Thyroid gland (tissue), 4 donors: ENCODE results near the gene OR52B6. TPM values are rescaled to one million over a fixed set of nuclear protein-coding genes. Genes with fewer than 3 reads are reported as not detected.

Experiments
- DNase-seq, 2 donors: peaks; one replicate each; pipeline ENCODE4 v3.0.0-alpha.2; 2019
- H3K27ac ChIP-seq, 3 donors: fragments of 200-600 bp; sonication (generic); 1 replicate in 2 of 3; 2 replicates in 1 of 3; pipeline ENCODE4 v1.5.1; 2016 to 2019; ENCODE audit warnings: mild to moderate bottlenecking in 1 of 3, moderate library complexity in 1 of 3
- H3K27me3 ChIP-seq: fragments of 200-600 bp; sonication (generic); one replicate; pipeline ENCODE4 v1.5.1; 2019
- H3K36me3 ChIP-seq, 2 donors: fragments of 200-600 bp; sonication (generic); one replicate each; pipeline ENCODE4 v1.5.1; 2016 to 2019
- H3K4me1 ChIP-seq, 2 donors: fragments of 200-600 bp; sonication (generic); one replicate each; pipeline ENCODE4 v1.5.1; 2017 to 2019
- H3K4me3 ChIP-seq, 3 donors: fragments of 200-600 bp; sonication (generic); replicated peaks in 1 of 3; 1 replicate in 2 of 3; 2 replicates in 1 of 3; pipeline ENCODE4 v1.5.1; 2016; ENCODE audit warnings: mild to moderate bottlenecking in 1 of 3
- H3K9me3 ChIP-seq: fragments of 200-600 bp; sonication (generic); one replicate; pipeline ENCODE4 v1.5.1; 2017
- POLR2A ChIP-seq, 2 donors: fragments of 450-650 bp; IDR thresholded peaks; one replicate each; pipeline ENCODE4 v1.6.1; 2017; ENCODE audit warnings: antibody characterized with exemption in 2 of 2, mild to moderate bottlenecking in 2 of 2, moderate library complexity in 1 of 2
- WGBS, 2 donors: methylation state at CpG; one replicate each; pipeline ENCODE4 v1.1.5; 2017; 5-methylcytosine and 5-hydroxymethylcytosine counted together
- intact Hi-C: fragments of 100-400 bp; cut with DNase I; formaldehyde crosslinking; loops from one replicate; pipeline ENCODE4 v1.15.1; 2023
- total RNA-seq, 4 donors: library from RNA; depleted of rRNA; stranded (reverse); fragments of >200 nt; gene quantifications; one replicate each; pipeline ENCODE4 v1.2.3, GENCODE V29; 2016
- TF ChIP-seq, protein P1 (sequence below), 6 experiments: fragments of 200-600 bp in 3 of 6; fragments of 450-650 bp in 3 of 6; sonication (generic) in 3 of 6; IDR thresholded peaks; one replicate each; pipeline ENCODE4 v1.5.1; 2016 to 2019; ENCODE audit warnings: antibody characterized with exemption in 6 of 6, mild to moderate bottlenecking in 2 of 6, inconsistent platforms in 1 of 6, moderate library complexity in 1 of 6

OR52B6 gene
- total RNA-seq, 4 donors from 2014 or later = not detected

DNA sequence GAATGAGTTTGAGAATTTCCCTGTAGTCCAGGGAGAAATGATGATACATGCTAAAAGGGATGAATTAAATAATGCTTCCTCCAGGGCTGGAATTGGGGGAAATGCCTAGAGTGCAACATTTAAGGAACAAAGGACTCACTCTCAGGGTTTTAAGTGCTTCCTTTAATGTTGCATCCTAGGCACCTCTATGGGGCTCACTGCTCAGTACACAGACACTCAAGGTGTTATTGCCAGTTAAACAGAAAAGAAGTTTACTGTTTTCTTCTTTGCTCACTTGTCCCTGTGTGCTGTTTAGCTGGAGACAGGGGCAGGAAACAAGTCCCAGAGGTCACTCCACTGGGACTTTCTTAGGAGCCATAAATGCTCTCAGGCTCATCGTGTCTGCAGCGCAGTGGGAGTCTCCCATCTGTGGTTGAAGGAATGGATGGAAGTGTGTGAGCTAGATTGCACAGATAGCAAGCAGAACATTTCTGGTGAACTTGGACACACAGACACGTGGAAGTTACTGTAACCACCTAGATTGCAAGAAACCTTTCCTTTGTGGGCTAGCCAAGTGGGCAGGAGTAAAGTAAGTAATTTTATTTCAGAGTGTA lies 24.0 kb upstream of the OR52B6 start:
- TF ChIP-seq, protein P1, sequence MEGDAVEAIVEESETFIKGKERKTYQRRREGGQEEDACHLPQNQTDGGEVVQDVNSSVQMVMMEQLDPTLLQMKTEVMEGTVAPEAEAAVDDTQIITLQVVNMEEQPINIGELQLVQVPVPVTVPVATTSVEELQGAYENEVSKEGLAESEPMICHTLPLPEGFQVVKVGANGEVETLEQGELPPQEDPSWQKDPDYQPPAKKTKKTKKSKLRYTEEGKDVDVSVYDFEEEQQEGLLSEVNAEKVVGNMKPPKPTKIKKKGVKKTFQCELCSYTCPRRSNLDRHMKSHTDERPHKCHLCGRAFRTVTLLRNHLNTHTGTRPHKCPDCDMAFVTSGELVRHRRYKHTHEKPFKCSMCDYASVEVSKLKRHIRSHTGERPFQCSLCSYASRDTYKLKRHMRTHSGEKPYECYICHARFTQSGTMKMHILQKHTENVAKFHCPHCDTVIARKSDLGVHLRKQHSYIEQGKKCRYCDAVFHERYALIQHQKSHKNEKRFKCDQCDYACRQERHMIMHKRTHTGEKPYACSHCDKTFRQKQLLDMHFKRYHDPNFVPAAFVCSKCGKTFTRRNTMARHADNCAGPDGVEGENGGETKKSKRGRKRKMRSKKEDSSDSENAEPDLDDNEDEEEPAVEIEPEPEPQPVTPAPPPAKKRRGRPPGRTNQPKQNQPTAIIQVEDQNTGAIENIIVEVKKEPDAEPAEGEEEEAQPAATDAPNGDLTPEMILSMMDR (IDR thresholded peaks at IDR 0.05) = no peak
- no peak for TF ChIP-seq POLR2A (IDR thresholded peaks at IDR 0.05)

DNA sequence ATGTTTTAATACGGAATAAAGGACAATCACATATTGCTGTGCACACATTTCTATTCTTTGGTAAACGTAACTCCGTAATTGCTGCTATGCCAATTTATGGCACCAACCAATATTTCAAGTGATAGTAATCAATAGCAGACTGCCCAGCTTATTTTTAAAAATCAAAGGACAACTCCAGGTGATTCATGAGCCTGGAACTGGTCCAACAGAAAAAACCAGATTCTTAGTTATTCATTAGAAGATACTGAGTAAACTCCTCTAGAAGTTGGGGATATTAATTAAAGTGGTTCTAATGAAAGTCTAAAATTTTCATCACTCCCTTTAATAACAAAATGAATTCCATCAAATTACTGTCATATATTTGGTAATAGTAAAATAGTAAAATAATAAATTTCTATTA lies 22.9 kb upstream of the OR52B6 start:
- intact Hi-C loops = no loop called here
- no peaks in the 10 kb centered on the region for H3K36me3 ChIP-seq
- no peak for TF ChIP-seq POLR2A (IDR thresholded peaks at IDR 0.05)
- TF ChIP-seq, protein P1 (IDR thresholded peaks at IDR 0.05) = no peak
- H3K4me1 ChIP-seq = peaks cover 0 to 4% of the 10 kb centered on the region in 2 donors
- no peaks in the 10 kb centered on the region for H3K9me3 ChIP-seq
- H3K4me3 ChIP-seq = no peak overlapping the region
- WGBS, 2 donors = 94 to 95% methylated on average over 3 of the region's 3 CpGs
- no peak for DNase-seq
- H3K27ac ChIP-seq = no peak overlapping the region
- H3K27me3 ChIP-seq = no peaks in the 10 kb centered on the region

More for the DNA sequence above, 24.0 kb upstream of the OR52B6 start:
- Histone ChIP-seq H3K4me3 (no peak overlapping the region), H3K36me3 (no peaks in the 10 kb centered on the region), H3K27me3 (no peaks in the 10 kb centered on the region), H3K4me1 (peaks cover 0 to 4% of the 10 kb centered on the region in 2 donors), H3K9me3 (no peaks in the 10 kb centered on the region), H3K27ac (no peak overlapping the region)
- 62 to 79% methylated on average over 3 of the region's 3 CpGs for WGBS, 2 donors
- intact Hi-C loops = no loop called here
- DNase-seq = no peak

DNA sequence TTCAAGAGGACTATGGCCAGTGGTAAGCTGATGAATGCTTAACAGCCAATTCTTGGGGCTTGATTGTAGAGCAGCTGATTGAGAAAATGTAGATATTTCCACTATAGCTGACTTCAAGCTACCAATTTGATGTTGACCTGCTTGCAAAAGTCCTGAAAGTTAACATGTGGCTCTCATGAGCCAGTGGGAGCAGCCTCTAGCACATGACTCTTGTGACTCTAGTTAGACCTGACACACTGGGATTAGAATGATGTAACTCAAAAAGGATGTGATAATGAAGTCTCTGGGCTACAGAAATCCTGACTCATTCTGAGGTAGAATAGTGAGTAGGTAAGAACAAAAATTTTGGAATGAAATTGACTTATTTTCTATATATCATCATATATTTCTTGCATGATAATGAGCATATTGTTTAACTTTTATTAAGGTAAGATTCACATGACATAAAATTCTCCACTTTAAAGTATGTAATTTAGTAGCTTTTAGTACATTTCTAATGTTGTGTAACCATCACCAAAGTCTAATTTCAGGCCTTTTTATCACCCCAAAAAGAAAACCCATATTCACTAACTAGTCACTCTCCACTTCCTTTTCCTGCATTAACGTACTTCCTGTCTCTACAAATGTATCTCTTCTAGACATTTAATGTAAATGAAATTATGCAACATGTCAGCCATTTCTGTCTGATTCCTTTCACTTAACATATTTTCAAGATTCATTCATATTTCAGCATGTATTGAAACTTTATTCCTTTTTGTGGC lies 16.2 kb upstream of the OR52B6 start:
- Histone ChIP-seq H3K9me3 (no peaks in the 10 kb centered on the region), H3K36me3 (no peaks in the 10 kb centered on the region), H3K4me3 (no peak overlapping the region), H3K4me1 (no peaks in the 10 kb centered on the region), H3K27me3 (no peaks in the 10 kb centered on the region), H3K27ac (no peak overlapping the region)
- TF ChIP-seq, protein P1 (IDR thresholded peaks at IDR 0.05) = no peak
- no peak for DNase-seq
- intact Hi-C loops = no loop called here
- WGBS, 2 donors = 79 to 80% methylated on average over 1 of the region's 1 CpG

DNA sequence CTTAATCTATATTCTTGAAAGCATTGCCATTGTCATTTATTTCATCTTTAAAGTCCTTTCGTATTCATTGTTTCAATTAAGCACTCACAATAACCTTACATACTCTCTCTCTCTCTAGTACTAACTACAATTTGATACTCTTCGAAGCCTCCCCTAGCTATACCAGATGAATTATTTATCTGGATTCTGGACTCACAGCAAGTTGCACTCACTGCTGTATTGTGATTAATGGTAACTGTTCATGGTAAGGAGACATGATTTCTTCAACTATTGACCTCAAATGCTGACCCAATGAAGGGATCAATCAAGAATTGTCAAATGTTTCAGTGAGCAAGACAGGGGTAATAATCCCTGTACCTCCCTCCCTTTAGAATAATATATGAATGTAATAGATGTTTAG lies 6.0 kb upstream of the OR52B6 start:
- Histone ChIP-seq H3K4me1 (no peaks in the 10 kb centered on the region), H3K9me3 (no peaks in the 10 kb centered on the region), H3K27ac (no peak overlapping the region), H3K4me3 (no peak overlapping the region), H3K27me3 (no peaks in the 10 kb centered on the region), H3K36me3 (no peaks in the 10 kb centered on the region)
- no peak for DNase-seq
- intact Hi-C loops = no loop called here
- WGBS, 2 donors = 91 to 92% methylated on average over 2 of the region's 2 CpGs
- TF ChIP-seq POLR2A (IDR thresholded peaks at IDR 0.05) = no peak
- TF ChIP-seq, protein P1 (IDR thresholded peaks at IDR 0.05) = no peak

DNA sequence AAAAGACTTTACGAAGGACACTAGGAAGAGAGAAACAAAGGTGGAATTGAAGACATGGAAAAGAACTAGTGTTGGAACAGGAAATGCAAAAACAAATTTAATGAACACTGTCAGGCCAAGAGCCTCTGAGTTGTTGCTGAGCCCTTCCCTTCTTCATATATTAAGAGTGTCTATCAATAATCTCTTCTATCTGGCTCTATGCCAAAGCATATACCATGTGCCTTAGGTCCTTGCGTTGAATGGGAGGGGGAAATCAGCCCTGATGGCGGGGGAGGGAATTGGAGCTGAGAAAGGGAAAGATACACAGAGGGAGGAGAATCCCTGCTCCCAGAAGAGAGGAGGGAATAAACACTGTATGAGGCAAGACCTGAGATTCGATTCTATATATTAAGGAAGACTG lies 5.5 kb upstream of the OR52B6 start:
- Histone ChIP-seq H3K27ac (no peak overlapping the region), H3K4me3 (no peak overlapping the region), H3K36me3 (no peaks in the 10 kb centered on the region), H3K9me3 (no peaks in the 10 kb centered on the region), H3K27me3 (no peaks in the 10 kb centered on the region), H3K4me1 (no peaks in the 10 kb centered on the region)
- DNase-seq = no peak
- WGBS, 2 donors = 77 to 81% methylated on average over 4 of the region's 4 CpGs
- intact Hi-C loops = no loop called here
- TF ChIP-seq, protein P1 (IDR thresholded peaks at IDR 0.05) = no peak
- TF ChIP-seq POLR2A (IDR thresholded peaks at IDR 0.05) = no peak
